Natural killer cell (primary cell): ENCODE measurements around the gene DOCK4. TPM values are rescaled to one million over a fixed set of nuclear protein-coding genes. Genes with fewer than 3 reads are reported as not detected.

Source experiments
- ATAC-seq, 3 donors: fragments of 150-1000 bp in 2 of 3; fragments of 200-7000 bp in 1 of 3; cut with Tn5 transposase; 1 replicate in 1 of 3; 2 replicates in 2 of 3; pipeline ENCODE4 v1.10.0; 2021; ENCODE audit warnings: mild to moderate bottlenecking in 2 of 3, moderate library complexity in 2 of 3
- DNase-seq, 2 donors: peaks; one replicate each; pipeline versions ENCODE4 v3.0.0 to v3.0.0-alpha.2; 2013 to 2021; ENCODE audit warnings: mixed read lengths in 1 of 2
- H3K27ac ChIP-seq: one replicate; pipeline ENCODE4 v1.5.1; 2013; ENCODE audit warnings: mild to moderate bottlenecking, low read length
- H3K27me3 ChIP-seq: one replicate; pipeline ENCODE4 v1.6.1; 2013; ENCODE audit warnings: low read length; ENCODE audit not compliant: control insufficient read depth, insufficient read depth
- H3K36me3 ChIP-seq: one replicate; pipeline ENCODE4 v1.6.1; 2013; ENCODE audit warnings: low read length; ENCODE audit not compliant: control insufficient read depth, insufficient read depth
- H3K4me1 ChIP-seq: one replicate; pipeline ENCODE4 v1.6.1; 2013; ENCODE audit warnings: low read length; ENCODE audit not compliant: control insufficient read depth, insufficient read depth
- H3K4me3 ChIP-seq: one replicate; pipeline ENCODE4 v1.5.1; 2013; ENCODE audit warnings: low read length
- H3K9me3 ChIP-seq: one replicate; pipeline ENCODE4 v1.6.1; 2013; ENCODE audit warnings: low read length; ENCODE audit not compliant: control insufficient read depth, insufficient read depth
- H3K27ac Mint-ChIP-seq, 2 donors: one replicate each; pipeline ENCODE4 v1.8.0; 2022; ENCODE audit warnings: mild to moderate bottlenecking in 2 of 2, mixed read lengths in 2 of 2, moderate library complexity in 1 of 2
- H3K27me3 Mint-ChIP-seq, 2 donors: one replicate each; pipeline ENCODE4 v1.8.0; 2022; ENCODE audit warnings: low read depth in 2 of 2, mixed read lengths in 2 of 2
- H3K36me3 Mint-ChIP-seq: one replicate; pipeline ENCODE4 v1.8.0; 2022; ENCODE audit warnings: mixed read lengths
- H3K4me1 Mint-ChIP-seq, 2 donors: one replicate each; pipeline ENCODE4 v1.8.0; 2022; ENCODE audit warnings: mixed read lengths in 2 of 2
- H3K4me3 Mint-ChIP-seq: one replicate; pipeline ENCODE4 v1.8.0; 2022; ENCODE audit warnings: mild to moderate bottlenecking, moderate library complexity, mixed read lengths
- H3K9me3 Mint-ChIP-seq, 2 donors: one replicate each; pipeline ENCODE4 v1.8.0; 2022; ENCODE audit warnings: mixed read lengths in 2 of 2
- CTCF ChIP-seq: fragments of 200-600 bp; IDR thresholded peaks from one replicate; pipeline ENCODE4 v1.8.0; 2022; ENCODE audit warnings: antibody characterized with exemption
- WGBS: methylation state at CpG from one replicate; pipeline ENCODE4 v1.1.7; 2013; ENCODE audit warnings: missing lambda C conversion rate; ENCODE audit not compliant: insufficient coverage; 5-methylcytosine and 5-hydroxymethylcytosine counted together
- intact Hi-C: fragments of 100-400 bp; cut with micrococcal nuclease; formaldehyde crosslinking; loops from one replicate; pipeline ENCODE4 v1.14.2; 2022
- total RNA-seq, 4 donors: library from RNA; stranded (reverse); fragments of 120-200 nt in 1 of 4; gene quantifications; one replicate each; pipeline versions ENCODE4 v1.2.3 to v1.2.4, GENCODE V29; 2013 to 2022

Gene DOCK4
- total RNA-seq, 3 donors from 2014 or later (not counting 1 experiment from before 2014, with no cell fraction given) = 0.61 to 2.4 (median 0.89) TPM

GRCh38 chr7:111783854-111784253, 422.3 kb downstream of the DOCK4 start:
- no peak for TF ChIP-seq CTCF
- Mint-ChIP-seq H3K27me3 (no peaks in the 10 kb centered on the region), H3K36me3 (no peaks in the 10 kb centered on the region), H3K4me3 (no peak overlapping the region), H3K27ac (no peak overlapping the region), H3K9me3 (peaks cover 5% of the 10 kb centered on the region in 2 donors), H3K4me1 (no peaks in the 10 kb centered on the region)
- Histone ChIP-seq H3K27me3 (no peaks in the 10 kb centered on the region), H3K9me3 (no peaks in the 10 kb centered on the region), H3K27ac (no peak overlapping the region), H3K4me1 (no peaks in the 10 kb centered on the region), H3K4me3 (no peak overlapping the region), H3K36me3 (no peaks in the 10 kb centered on the region)
- 91% methylated on average over 5 of the region's 5 CpGs for WGBS
- intact Hi-C loops = no loop called here
- ATAC-seq (no peak), DNase-seq (no peak)

GRCh38 chr7:111780527-111780926, 425.7 kb downstream of the DOCK4 start:
- Mint-ChIP-seq H3K4me3 (no peak overlapping the region), H3K4me1 (no peaks in the 10 kb centered on the region), H3K9me3 (peaks cover 5% of the 10 kb centered on the region in 2 donors), H3K36me3 (no peaks in the 10 kb centered on the region), H3K27ac (no peak overlapping the region), H3K27me3 (no peaks in the 10 kb centered on the region)
- DNase-seq = no peak
- H3K4me1 ChIP-seq = no peaks in the 10 kb centered on the region
- no peaks in the 10 kb centered on the region for H3K27me3 ChIP-seq
- no peaks in the 10 kb centered on the region for H3K9me3 ChIP-seq
- no peak overlapping the region for H3K4me3 ChIP-seq
- no peak overlapping the region for H3K27ac ChIP-seq
- H3K36me3 ChIP-seq = no peaks in the 10 kb centered on the region
- WGBS = no CpG with 5 or more reads among the region's 1 CpG
- intact Hi-C loops = no loop called here
- TF ChIP-seq CTCF = no peak
- ATAC-seq = no peak

GRCh38 chr7:111775206-111775605, 431.0 kb downstream of the DOCK4 start:
- ATAC-seq = no peak
- WGBS = 60% methylated on average over 1 of the region's 1 CpG

More at GRCh38 chr7:111775206-111775605, 431.0 kb downstream of the DOCK4 start:
- Mint-ChIP-seq H3K4me3 (no peak overlapping the region), H3K27ac (no peak overlapping the region), H3K27me3 (no peaks in the 10 kb centered on the region), H3K36me3 (no peaks in the 10 kb centered on the region), H3K4me1 (no peaks in the 10 kb centered on the region), H3K9me3 (peaks cover 4 to 5% of the 10 kb centered on the region in 2 donors)
- TF ChIP-seq CTCF = no peak
- no peaks in the 10 kb centered on the region for H3K9me3 ChIP-seq
- H3K27me3 ChIP-seq = no peaks in the 10 kb centered on the region
- intact Hi-C loops = no loop called here
- no peak overlapping the region for H3K4me3 ChIP-seq
- H3K36me3 ChIP-seq = no peaks in the 10 kb centered on the region
- H3K27ac ChIP-seq = no peak overlapping the region
- no peak for DNase-seq
- H3K4me1 ChIP-seq = no peaks in the 10 kb centered on the region
